Activated B cell treated with CpG ODN at 0.5 μM for 24 hours (primary cell): ENCODE results near the gene MYO5B. TPM values are rescaled to one million over a fixed set of nuclear protein-coding genes. Genes with fewer than 3 reads are reported as not detected.

Experiments
- ATAC-seq: fragments of 200-7000 bp; cut with Tn5 transposase; one replicate; pipeline ENCODE4 v1.10.0; 2021; ENCODE audit warnings: low read depth, mild to moderate bottlenecking, moderate library complexity
- CTCF ChIA-PET: fragments of 350-600 bp; sonication (Branson Sonifier 250); formaldehyde crosslinking; loops from one replicate; lab custom pipeline; 2021; ENCODE audit warnings: antibody characterized with exemption; lab: Charles Lee
- POLR2A ChIA-PET: fragments of 350-600 bp; sonication (Branson Sonifier 250); formaldehyde crosslinking; loops from one replicate; lab custom pipeline; 2021; ENCODE audit warnings: antibody characterized with exemption; lab: Charles Lee
- DNase-seq: peaks from one replicate; pipeline ENCODE4 v3.0.0; 2022
- H3K27ac Mint-ChIP-seq: one replicate; pipeline ENCODE4 v1.8.0; 2020; ENCODE audit warnings: mixed read lengths
- H3K27me3 Mint-ChIP-seq: one replicate; pipeline ENCODE4 v1.8.0; 2021; ENCODE audit warnings: mixed read lengths
- H3K36me3 Mint-ChIP-seq: one replicate; pipeline ENCODE4 v1.8.0; 2021; ENCODE audit warnings: low read depth, mixed read lengths
- H3K4me1 Mint-ChIP-seq: one replicate; pipeline ENCODE4 v1.8.0; 2021; ENCODE audit warnings: mixed read lengths
- H3K4me3 Mint-ChIP-seq: one replicate; pipeline ENCODE4 v1.8.0; 2020; ENCODE audit warnings: mild to moderate bottlenecking, mixed read lengths
- H3K9me3 Mint-ChIP-seq: one replicate; pipeline ENCODE4 v1.8.0; 2020; ENCODE audit warnings: mixed read lengths
- intact Hi-C: fragments of 100-400 bp; cut with micrococcal nuclease; formaldehyde crosslinking; loops from one replicate; pipeline ENCODE4 v1.15.1; 2024
- total RNA-seq: library from RNA; stranded (reverse); gene quantifications from 2 replicates; pipeline ENCODE4 v1.2.3, GENCODE V29; 2022
- TF ChIP-seq, protein P1 (sequence below): fragments of 200-600 bp; IDR thresholded peaks from one replicate; pipeline ENCODE4 v1.8.0; 2022; ENCODE audit warnings: antibody characterized with exemption, mild to moderate bottlenecking

MYO5B gene
- total RNA-seq, 1 donor from 2014 or later, result 0.49 TPM

- intact Hi-C loops, result no loop called here
Observed at GRCh38 chr18:50045126-50045525, 149.8 kb downstream of the MYO5B start.

GRCh38 chr18:50044402-50044801 lies 150.5 kb downstream of the MYO5B start:
- ChIA-PET POLR2A (no interaction called here), CTCF (no interaction called here)
- TF ChIP-seq, protein P1, sequence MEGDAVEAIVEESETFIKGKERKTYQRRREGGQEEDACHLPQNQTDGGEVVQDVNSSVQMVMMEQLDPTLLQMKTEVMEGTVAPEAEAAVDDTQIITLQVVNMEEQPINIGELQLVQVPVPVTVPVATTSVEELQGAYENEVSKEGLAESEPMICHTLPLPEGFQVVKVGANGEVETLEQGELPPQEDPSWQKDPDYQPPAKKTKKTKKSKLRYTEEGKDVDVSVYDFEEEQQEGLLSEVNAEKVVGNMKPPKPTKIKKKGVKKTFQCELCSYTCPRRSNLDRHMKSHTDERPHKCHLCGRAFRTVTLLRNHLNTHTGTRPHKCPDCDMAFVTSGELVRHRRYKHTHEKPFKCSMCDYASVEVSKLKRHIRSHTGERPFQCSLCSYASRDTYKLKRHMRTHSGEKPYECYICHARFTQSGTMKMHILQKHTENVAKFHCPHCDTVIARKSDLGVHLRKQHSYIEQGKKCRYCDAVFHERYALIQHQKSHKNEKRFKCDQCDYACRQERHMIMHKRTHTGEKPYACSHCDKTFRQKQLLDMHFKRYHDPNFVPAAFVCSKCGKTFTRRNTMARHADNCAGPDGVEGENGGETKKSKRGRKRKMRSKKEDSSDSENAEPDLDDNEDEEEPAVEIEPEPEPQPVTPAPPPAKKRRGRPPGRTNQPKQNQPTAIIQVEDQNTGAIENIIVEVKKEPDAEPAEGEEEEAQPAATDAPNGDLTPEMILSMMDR, result no peak
- Mint-ChIP-seq H3K27ac (no peak overlapping the region), H3K4me3 (no peak overlapping the region), H3K27me3 (peaks cover 7% of the 10 kb centered on the region), H3K36me3 (no peaks in the 10 kb centered on the region), H3K9me3 (no peaks in the 10 kb centered on the region), H3K4me1 (no peaks in the 10 kb centered on the region)
- ATAC-seq, result no peak
- DNase-seq, result no peak
- intact Hi-C loops, result no loop called here

More at GRCh38 chr18:50045126-50045525, 149.8 kb downstream of the MYO5B start:
- ChIA-PET CTCF (no interaction called here), POLR2A (no interaction called here)
- Mint-ChIP-seq H3K36me3 (no peaks in the 10 kb centered on the region), H3K9me3 (no peaks in the 10 kb centered on the region), H3K27ac (no peak overlapping the region), H3K27me3 (peaks cover 5% of the 10 kb centered on the region), H3K4me1 (no peaks in the 10 kb centered on the region), H3K4me3 (no peak overlapping the region)
- TF ChIP-seq, protein P1, result no peak
- no peak for ATAC-seq
- DNase-seq, result no peak

- intact Hi-C loops, result no loop called here
- no peak for ATAC-seq
- POLR2A ChIA-PET, result no interaction called here
Observed at GRCh38 chr18:50042611-50043010, 152.3 kb downstream of the MYO5B start.

DNA sequence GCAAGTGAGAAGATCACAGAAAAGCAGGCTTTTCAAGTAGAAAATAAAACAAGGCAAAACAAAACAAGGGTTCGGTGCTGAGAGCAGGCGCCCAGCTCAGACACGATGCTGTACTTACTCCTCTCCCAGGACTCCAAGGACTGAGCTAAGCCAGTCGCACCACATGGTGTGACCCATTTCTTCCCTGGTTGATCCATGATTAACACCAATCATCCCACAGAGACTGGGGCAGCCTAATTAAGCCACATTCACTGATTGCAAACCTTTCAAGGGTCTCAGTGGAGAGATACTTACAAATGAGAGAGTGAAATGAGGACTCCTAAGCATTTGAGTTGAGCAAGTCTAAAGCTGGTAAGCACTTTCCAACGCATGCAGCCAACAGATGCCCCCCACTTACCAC lies 155.2 kb downstream of the MYO5B start:
- Mint-ChIP-seq H3K4me1 (no peaks in the 10 kb centered on the region), H3K9me3 (no peaks in the 10 kb centered on the region), H3K4me3 (no peak overlapping the region), H3K27ac (no peak overlapping the region), H3K36me3 (no peaks in the 10 kb centered on the region), H3K27me3 (peaks cover 14% of the 10 kb centered on the region)
- no peak for ATAC-seq
- intact Hi-C loops, result no loop called here
- ChIA-PET POLR2A (no interaction called here), CTCF (no interaction called here)
- DNase-seq, result no peak
- TF ChIP-seq, protein P1, result no peak

More at GRCh38 chr18:50042611-50043010, 152.3 kb downstream of the MYO5B start:
- no peak for DNase-seq
- TF ChIP-seq, protein P1, result no peak
- no peaks in the 10 kb centered on the region for H3K36me3 Mint-ChIP-seq
- no peaks in the 10 kb centered on the region for H3K4me1 Mint-ChIP-seq
- H3K27ac Mint-ChIP-seq, result no peak overlapping the region
- H3K27me3 Mint-ChIP-seq, result peaks cover 11% of the 10 kb centered on the region
- H3K4me3 Mint-ChIP-seq, result no peak overlapping the region
- H3K9me3 Mint-ChIP-seq, result no peaks in the 10 kb centered on the region
- CTCF ChIA-PET, result no interaction called here

- ChIA-PET CTCF (no interaction called here), POLR2A (no interaction called here)
- H3K36me3 Mint-ChIP-seq, result no peaks in the 10 kb centered on the region
- no peaks in the 10 kb centered on the region for H3K4me1 Mint-ChIP-seq
- ATAC-seq (no peak), DNase-seq (no peak)
- H3K4me3 Mint-ChIP-seq, result no peak overlapping the region
- no peak overlapping the region for H3K27ac Mint-ChIP-seq
- intact Hi-C loops, result no loop called here
- TF ChIP-seq, protein P1, result no peak
- peaks cover 15% of the 10 kb centered on the region for H3K27me3 Mint-ChIP-seq
- H3K9me3 Mint-ChIP-seq, result no peaks in the 10 kb centered on the region
Observed at GRCh38 chr18:50038448-50038847, 156.5 kb downstream of the MYO5B start.
